K562 (cell line): ENCODE data around the gene HMCES. TPM values are rescaled to one million over a fixed set of nuclear protein-coding genes. Genes with fewer than 3 reads are reported as not detected.
A peak's percentile ranks its signal among the peaks of the same experiment; 100 is the strongest.

Experiments
- ATAC-seq: fragments of 200-7000 bp; cut with Tn5 transposase; 3 replicates; pipeline ENCODE4 v1.9.1; 2020; ENCODE audit warnings: moderate library complexity
- BruUV-seq: library from RNA; stranded (reverse); fragments of 400-500 nt; replicated peaks from 2 replicates; lab custom pipeline; 2021; lab: Mats Ljungman, UMichigan
- CTCF ChIA-PET: fragments of 300-600 bp; formaldehyde crosslinking; extraction: SDS; loops from one replicate; lab custom pipeline; 2021; ENCODE audit warnings: low intra/inter-chr PET ratio; lab: Yijun Ruan, JAX
- POLR2A ChIA-PET: fragments of 300-600, 350-650 bp; sonication (Branson Sonifier 250); formaldehyde crosslinking; extraction: SDS; loops from one replicate; lab custom pipeline; 2021; ENCODE audit warnings: antibody characterized with exemption, inconsistent platforms; lab: Yijun Ruan, JAX
- DNase-seq, 4 experiments: peaks; one replicate each; pipeline versions ENCODE4 v3.0.0 to v3.0.0-alpha.2; 2011 to 2018; ENCODE audit warnings: low spot score in 3 of 4, mixed read lengths in 3 of 4; ENCODE audit errors: extremely low read depth in 1 of 4
- FAIRE-seq: peaks from 2 replicates; lab custom pipeline; 2011; peaks lifted over from hg19 to GRCh38; lab: Jason Lieb, UNC
- H2AFZ ChIP-seq: 2 replicates; pipeline ENCODE4 v1.6.0; 2011; ENCODE audit warnings: low read depth, low read length, control low read depth, inconsistent platforms
- H3K27ac ChIP-seq: fragments of 200-600 bp; 3 replicates; pipeline ENCODE4 v1.8.0; 2011; ENCODE audit warnings: low read depth, mild to moderate bottlenecking, control low read depth, inconsistent platforms, low read length, moderate library complexity, mixed read lengths; ENCODE audit errors: extremely low read depth
- H3K27me3 ChIP-seq, 2 experiments: fragments of 300-600 bp in 1 of 2; 2 replicates in 1 of 2; 3 replicates in 1 of 2; pipeline versions ENCODE4 v1.6.0 to v1.8.0; 2011; ENCODE audit warnings: inconsistent platforms in 2 of 2, low read length in 2 of 2, mild to moderate bottlenecking in 1 of 2, mixed read lengths in 1 of 2, moderate library complexity in 1 of 2; ENCODE audit not compliant: control insufficient read depth in 2 of 2, insufficient read depth in 2 of 2
- H3K36me3 ChIP-seq: fragments of 300-600 bp; 3 replicates; pipeline ENCODE4 v1.8.0; 2011; ENCODE audit warnings: mild to moderate bottlenecking, low read length, inconsistent platforms; ENCODE audit not compliant: control insufficient read depth, insufficient read depth
- H3K4me1 ChIP-seq, 2 experiments: fragments of 200-600 bp in 1 of 2; replicated peaks in 1 of 2; 2 replicates in 1 of 2; 3 replicates in 1 of 2; pipeline versions ENCODE4 v1.5.1 to v1.8.0; 2011; ENCODE audit warnings: inconsistent platforms in 2 of 2, low read length in 2 of 2, mild to moderate bottlenecking in 1 of 2, mixed read lengths in 1 of 2, moderate library complexity in 1 of 2; ENCODE audit not compliant: control insufficient read depth in 2 of 2, insufficient read depth in 2 of 2
- H3K4me2 ChIP-seq: 2 replicates; pipeline ENCODE4 v1.6.1; 2011; ENCODE audit warnings: low read length, control low read depth, inconsistent platforms, mixed read lengths; ENCODE audit not compliant: insufficient read depth
- H3K4me3 ChIP-seq: fragments of 200-600 bp; sonication (generic), shearing (Covaris generic); 2 replicates; pipeline ENCODE4 v1.5.1; 2016; ENCODE audit warnings: control low read depth, inconsistent platforms
- H3K79me2 ChIP-seq: fragments of 200-600 bp; 3 replicates; pipeline ENCODE4 v1.8.0; 2011; ENCODE audit warnings: low read length, inconsistent platforms; ENCODE audit not compliant: control insufficient read depth, insufficient read depth
- H3K9ac ChIP-seq, 2 experiments: 2 replicates each; pipeline versions ENCODE4 v1.6.0 to v1.6.1; 2011; ENCODE audit warnings: low read depth in 2 of 2, low read length in 2 of 2, control low read depth in 1 of 2, inconsistent platforms in 1 of 2, mild to moderate bottlenecking in 1 of 2, mixed read lengths in 1 of 2; ENCODE audit not compliant: insufficient read depth in 1 of 2
- H3K9me1 ChIP-seq: one replicate; pipeline ENCODE4 v1.6.0; 2011; ENCODE audit warnings: inconsistent platforms, mild to moderate bottlenecking, low read length, moderate library complexity; ENCODE audit not compliant: control insufficient read depth, insufficient read depth
- H3K9me3 ChIP-seq: replicated peaks from 2 replicates; pipeline ENCODE4 v1.5.1; 2011; ENCODE audit warnings: low read depth, low read length, inconsistent platforms; ENCODE audit not compliant: control insufficient read depth, insufficient read depth
- H4K20me1 ChIP-seq: replicated peaks from 2 replicates; pipeline ENCODE4 v1.6.1; 2011; ENCODE audit warnings: low read length, inconsistent platforms, mixed read lengths; ENCODE audit not compliant: control insufficient read depth, insufficient read depth
- C11orf30 ChIP-seq: fragments of 450-650 bp; IDR thresholded peaks from 2 replicates; pipeline ENCODE4 v1.6.1; 2016; ENCODE audit warnings: low read depth, mild to moderate bottlenecking
- CHD1 ChIP-seq: fragments of 200-600 bp; sonication (generic); IDR thresholded peaks from one replicate; pipeline ENCODE4 v1.6.1; 2012; ENCODE audit warnings: mild to moderate bottlenecking, moderate library complexity, low read length, inconsistent platforms
- CREB1 ChIP-seq, 2 experiments: sonication (generic) in 1 of 2; formaldehyde crosslinking in 1 of 2; IDR thresholded peaks; 2 replicates each; pipeline versions ENCODE4 v1.6.1 to v1.8.0; 2012 to 2022; ENCODE audit warnings: inconsistent platforms in 1 of 2, mild to moderate bottlenecking in 1 of 2, missing genetic modification reagents in 1 of 2, moderate library complexity in 1 of 2
- GABPA ChIP-seq: fragments of 200-800 bp; sonication (Bioruptor generic); conservative IDR thresholded peaks from 2 replicates; pipeline ENCODE4 v1.6.1; 2016; ENCODE audit warnings: low read depth, missing genetic modification characterization, missing compliant biosample characterization
- HBP1 ChIP-seq: fragments of 450-650 bp; formaldehyde crosslinking; IDR thresholded peaks from 2 replicates; pipeline ENCODE4 v1.4.0; 2022; ENCODE audit warnings: missing genetic modification characterization
- HDAC1 ChIP-seq, 2 experiments: fragments of 450-650 bp; IDR thresholded peaks; 2 replicates each; pipeline ENCODE4 v1.6.1; 2016 to 2017; ENCODE audit warnings: inconsistent platforms in 1 of 2, mild to moderate bottlenecking in 1 of 2, moderate library complexity in 1 of 2
- HES1 ChIP-seq: fragments of 450-650 bp; IDR thresholded peaks from 2 replicates; pipeline ENCODE4 v1.6.1; 2016; ENCODE audit warnings: low read depth, mild to moderate bottlenecking, moderate library complexity
- JUND ChIP-seq, 2 experiments: IDR thresholded peaks; 2 replicates in 1 of 2; 3 replicates in 1 of 2; pipeline ENCODE4 v1.6.1; 2011; ENCODE audit warnings: borderline replicate concordance in 2 of 2, low read depth in 2 of 2, low read length in 2 of 2, improper control_type of control experiment in 1 of 2, missing biosample characterization in 1 of 2, missing genetic modification characterization in 1 of 2, missing genetic modification reagents in 1 of 2
- KDM4B ChIP-seq, 2 experiments: fragments of 450-650 bp in 1 of 2; sonication (generic) in 1 of 2; IDR thresholded peaks; 2 replicates each; pipeline ENCODE4 v1.6.1; 2016 to 2017; ENCODE audit warnings: borderline replicate concordance in 2 of 2, antibody characterized with exemption in 1 of 2, low read depth in 1 of 2, mild to moderate bottlenecking in 1 of 2
- KLF16 ChIP-seq: IDR thresholded peaks from 2 replicates; pipeline ENCODE4 v1.6.1; 2016; ENCODE audit warnings: antibody characterized with exemption
- L3MBTL2 ChIP-seq: fragments of 450-650 bp; IDR thresholded peaks from 2 replicates; pipeline ENCODE4 v1.6.1; 2016; ENCODE audit warnings: mild to moderate bottlenecking, moderate library complexity
- MTA3 ChIP-seq: fragments of 450-650 bp; formaldehyde crosslinking; IDR thresholded peaks from 2 replicates; pipeline ENCODE4 v1.6.1; 2017; ENCODE audit warnings: mild to moderate bottlenecking, borderline replicate concordance
- NBN ChIP-seq: fragments of 450-650 bp; IDR thresholded peaks from 2 replicates; pipeline ENCODE4 v1.6.1; 2016; ENCODE audit warnings: low read depth, mild to moderate bottlenecking
- RFX5 ChIP-seq: IDR thresholded peaks from 2 replicates; pipeline ENCODE4 v1.6.1; 2011; ENCODE audit warnings: low read depth, mild to moderate bottlenecking, improper control_type of control experiment, low read length
- SMARCE1 ChIP-seq: fragments of 450-650 bp; IDR thresholded peaks from 2 replicates; pipeline ENCODE4 v1.7.1; 2016; ENCODE audit warnings: mild to moderate bottlenecking
- TCF15 ChIP-seq: fragments of 250-450 bp; sonication (Bioruptor Pico); IDR thresholded peaks from 2 replicates; pipeline ENCODE4 v1.8.0; 2022; ENCODE audit warnings: moderate library complexity, mild to moderate bottlenecking, inconsistent platforms
- U2AF1 ChIP-seq: fragments of 200-400 bp; formaldehyde crosslinking; optimal IDR thresholded peaks from 2 replicates; pipeline ENCODE3; 2017; ENCODE audit warnings: mild to moderate bottlenecking, low read depth, low read length, moderate library complexity
- ZNF696 ChIP-seq: fragments of 250-450 bp; sonication (Bioruptor Pico); conservative IDR thresholded peaks from 2 replicates; pipeline ENCODE4 v1.4.0; 2020; ENCODE audit warnings: mild to moderate bottlenecking, moderate library complexity
- WGBS: fragments of 100-300 bp; shearing (Covaris generic); methylation state at CpG from one replicate; pipeline ENCODE4 v1.1.6; 2016; ENCODE audit warnings: low coverage, mixed read lengths; ENCODE audit not compliant: insufficient coverage; ENCODE audit errors: missing lambda C conversion rate; 5-methylcytosine and 5-hydroxymethylcytosine counted together
- in situ Hi-C: fragments of 300-500 bp; cut with MboI; formaldehyde crosslinking; loops from 4 replicates; pipeline ENCODE4 v1.15.0; 2018; ENCODE audit warnings: inconsistent platforms, mixed read lengths
- intact Hi-C: fragments of 100-400 bp; cut with micrococcal nuclease; formaldehyde crosslinking; loops from 2 replicates; pipeline ENCODE4 v1.14.2; 2022
- polyA plus RNA-seq, 8 experiments: library from polyadenylated mRNA; depleted of rRNA in 4 of 8; stranded (reverse) in 5 of 8; unstranded in 3 of 8; fragments of >200 nt; fragmentation: Nextera tagmentation in 2 of 8; fragmentation: Illumina TruSeq in 1 of 8; extraction: Ambion mirVana in 2 of 8; extraction: Trizol in 1 of 8; gene quantifications; 2 replicates each; pipeline versions ENCODE4 v1.2.1 to v1.2.3, GENCODE V29; 2011 to 2014; ENCODE audit warnings: inconsistent platforms in 1 of 8, missing spikeins in 1 of 8
- total RNA-seq, 7 experiments: library from RNA; depleted of rRNA in 6 of 7; stranded (reverse); fragments of >200 nt in 6 of 7; fragmentation: Illumina TruSeq in 2 of 7; extraction: Trizol in 2 of 7; gene quantifications; 2 replicates each; pipeline versions ENCODE4 v1.2.1 to v1.2.3, GENCODE V29; 2011 to 2021; ENCODE audit warnings: low replicate concordance in 1 of 7

HMCES gene
- total and polyA plus RNA-seq, 9 of the 15 experiments (the other 6 are each of a cell fraction or from before 2014, with no cell fraction given): 18.8 to 45.3 (median 24.8) TPM

GRCh38 chr3:129228891-129229585 lies 49.6 kb upstream of the HMCES start:
- intact Hi-C loops: loop anchor here (5.0 kb wide), 1 partner anchor 47 kb away; the partner anchor contains the start of gene CNBP
- Histone ChIP-seq H4K20me1 (no peaks in the 10 kb centered on the region), H2AFZ (peak overlapping the region; percentile 98), H3K9me1 (no peaks in the 10 kb centered on the region), H3K27me3 (no peaks in the 10 kb centered on the region), H3K4me2 (peak overlapping the region; percentile 66), H3K27ac (peak overlapping the region; percentile 86), H3K36me3 (no peaks in the 10 kb centered on the region), H3K4me1 (peaks cover 32 to 41% of the 10 kb centered on the region in 2 experiments), H3K9me3 (no peaks in the 10 kb centered on the region), H3K79me2 (no peaks in the 10 kb centered on the region), H3K9ac (peak overlapping the region; percentile 48 to 86), H3K4me3 (no peak overlapping the region)
- peak; percentile 82 for ATAC-seq
- BruUV-seq: no TSS peak
- ChIA-PET POLR2A (interaction anchor here (0.5 to 1.7 kb wide), 9 partner anchors 10 to 67 kb away, joined by 3 to 6 read pairs (median 4); partner anchors contain the start of gene COPG1), CTCF (interaction anchor here (0.6 kb wide), 1 partner anchor 65 kb away, joined by 3 read pairs; no protein-coding TSS in a partner anchor)
- peak; percentile 29 to 77 (median 47) for DNase-seq
- 3% methylated on average over 7 of the region's 11 CpGs for WGBS
- peak; percentile 87 for FAIRE-seq
- in situ Hi-C loops: no loop called here
- TF ChIP-seq KDM4B (IDR thresholded peaks at IDR 0.05; ENCODE audit: borderline replicate concordance in 2 of 2, low read depth in 1 of 2) (no peak), TCF15 (no peak), MTA3 (peak; percentile 28; the same call in 1 of the 2 replicates), CREB1 (IDR thresholded peaks at IDR 0.05) (no peak), CREB1 (CRISPR knock-in tag; IDR thresholded peaks at IDR 0.05) (no peak), HBP1 (no peak), U2AF1 (no peak), HES1 (no peak), C11orf30 (peak; percentile 93), HDAC1 (IDR thresholded peaks at IDR 0.05) (0 out of 4 replicates have a peak, but pooled peaks of 1 of the 2 experiments have one; percentile 16), CHD1 (no peak), KLF16 (no peak), ZNF696 (CRISPR knock-in tag) (no peak), RFX5 (no peak), JUND (IDR thresholded peaks at IDR 0.05; ENCODE audit: borderline replicate concordance, low read depth, low read length) (peak; percentile 76), JUND (tag; IDR thresholded peaks at IDR 0.05; ENCODE audit: borderline replicate concordance, low read depth, low read length) (peak; percentile 60; the same call in 2 of the 3 replicates), SMARCE1 (peak; percentile 73), GABPA (peak; percentile 47), NBN (0 out of 2 replicates have a peak, but pooled peaks have one; percentile 46), L3MBTL2 (peak; percentile 50; the same call in 1 of the 2 replicates)
